Stimulated activated effector memory CD8-positive, alpha-beta T cell treated with anti-CD3 and anti-CD28 coated beads, Interleukin-12 subunit alpha, Interleukin-12 subunit beta, amount 100 ng/mL, for 72 hours (primary cell): Measurements from ENCODE around the gene CCBE1.
"Not testable (repeated sequence)": the region's sequence is repeated elsewhere in the genome, so short reads cannot be mapped to it uniquely, and the experiment has no call there.

Source experiments
- ATAC-seq: fragments of 150-1000 bp; cut with Tn5 transposase; 2 replicates; pipeline ENCODE4 v1.10.0; 2021
- DNase-seq, 2 donors: peaks; one replicate each; pipeline ENCODE4 v3.0.0; 2021 to 2022; ENCODE audit warnings: low spot score in 2 of 2
- H3K27ac Mint-ChIP-seq: one replicate; pipeline ENCODE4 v1.8.0; 2022; ENCODE audit warnings: mild to moderate bottlenecking, mixed read lengths
- H3K36me3 Mint-ChIP-seq: one replicate; pipeline ENCODE4 v1.8.0; 2022; ENCODE audit warnings: mild to moderate bottlenecking, mixed read lengths
- H3K4me1 Mint-ChIP-seq: one replicate; pipeline ENCODE4 v1.8.0; 2022; ENCODE audit warnings: mixed read lengths
- H3K4me3 Mint-ChIP-seq: one replicate; pipeline ENCODE4 v1.8.0; 2022; ENCODE audit warnings: mild to moderate bottlenecking, mixed read lengths
- H3K9me3 Mint-ChIP-seq: one replicate; pipeline ENCODE4 v1.8.0; 2022; ENCODE audit warnings: mixed read lengths

Gene CCBE1

DNA sequence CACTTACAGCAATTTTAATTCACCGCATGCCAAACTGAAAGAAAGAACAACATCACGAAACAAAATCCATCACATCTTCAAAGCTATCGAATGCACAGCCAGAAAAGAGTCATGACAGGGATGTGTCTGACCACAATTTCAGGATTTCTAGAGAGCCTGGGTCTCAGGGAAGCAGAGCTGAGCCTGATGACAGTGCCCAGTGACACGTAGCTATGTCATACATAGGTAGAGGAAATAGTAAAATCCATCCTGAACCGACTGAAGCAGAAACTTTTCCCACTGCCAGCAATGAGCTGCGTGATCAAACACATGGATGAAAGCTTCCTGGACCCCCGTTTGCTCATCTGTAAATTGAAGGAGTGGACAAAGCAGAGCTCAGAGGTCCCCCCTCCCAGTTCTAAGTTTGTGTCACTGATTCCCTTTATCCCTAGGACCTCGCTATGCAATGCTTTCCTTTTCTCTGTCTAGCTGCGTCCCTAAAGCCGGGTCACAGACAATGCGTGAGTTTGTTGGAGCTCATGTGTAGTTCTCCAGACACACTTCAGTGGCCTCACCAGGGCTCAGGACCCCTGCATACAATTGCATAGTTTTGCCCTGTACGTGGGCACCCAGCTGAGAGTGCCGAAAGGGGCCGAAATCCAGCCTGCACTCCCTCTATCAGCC, 37.6 kb downstream of the CCBE1 start:
- Mint-ChIP-seq H3K9me3 (peaks cover 2% of the 10 kb centered on the region), H3K4me1 (no peaks in the 10 kb centered on the region), H3K4me3 (no peak overlapping the region), H3K36me3 (no peaks in the 10 kb centered on the region), H3K27ac (no peak overlapping the region)
- ATAC-seq (no peak), DNase-seq (no peak)

DNA sequence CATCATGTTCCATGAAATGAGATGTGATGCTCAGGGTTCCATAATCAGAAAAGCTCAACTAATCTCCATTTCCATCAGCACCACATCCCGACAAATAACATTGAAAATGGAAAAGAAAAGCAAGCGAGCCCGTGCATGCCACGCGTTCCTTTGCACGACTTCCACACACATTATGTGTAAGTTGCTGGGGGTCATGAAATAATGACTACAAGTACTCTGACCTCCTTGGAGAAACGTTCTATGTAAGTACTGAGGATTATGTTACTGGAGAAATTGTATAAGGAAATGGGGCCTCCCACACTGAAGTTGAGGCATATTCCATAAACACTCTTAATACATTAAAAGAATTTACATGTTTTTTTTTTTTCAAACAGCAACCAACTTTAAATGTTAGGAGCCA, 38.3 kb downstream of the CCBE1 start:
- Mint-ChIP-seq H3K4me1 (no peaks in the 10 kb centered on the region), H3K27ac (no peak overlapping the region), H3K4me3 (no peak overlapping the region), H3K36me3 (no peaks in the 10 kb centered on the region), H3K9me3 (peaks cover 2% of the 10 kb centered on the region)
- no peak for DNase-seq
- ATAC-seq: no peak

GRCh38 chr18:59657012-59657411, 40.2 kb downstream of the CCBE1 start:
- H3K27ac Mint-ChIP-seq: no peak overlapping the region
- no peak for DNase-seq
- ATAC-seq: no peak
- no peaks in the 10 kb centered on the region for H3K9me3 Mint-ChIP-seq
- H3K4me1 Mint-ChIP-seq: no peaks in the 10 kb centered on the region
- H3K36me3 Mint-ChIP-seq: no peaks in the 10 kb centered on the region
- no peak overlapping the region for H3K4me3 Mint-ChIP-seq

GRCh38 chr18:59656373-59656887, 40.8 kb downstream of the CCBE1 start:
- no peaks in the 10 kb centered on the region for H3K4me1 Mint-ChIP-seq
- no peaks in the 10 kb centered on the region for H3K9me3 Mint-ChIP-seq
- ATAC-seq: no peak
- no peak overlapping the region for H3K4me3 Mint-ChIP-seq
- DNase-seq: no peak
- H3K27ac Mint-ChIP-seq: no peak overlapping the region
- no peaks in the 10 kb centered on the region for H3K36me3 Mint-ChIP-seq

- Mint-ChIP-seq H3K36me3 (no peaks in the 10 kb centered on the region), H3K4me3 (no peak overlapping the region), H3K4me1 (no peaks in the 10 kb centered on the region), H3K27ac (no peak overlapping the region), H3K9me3 (no peaks in the 10 kb centered on the region)
- ATAC-seq: no peak
- DNase-seq: no peak
These were observed 41.5 kb downstream of the CCBE1 start for GRCh38 chr18:59655676-59656075.

- no peak overlapping the region for H3K4me3 Mint-ChIP-seq
- no peak overlapping the region for H3K27ac Mint-ChIP-seq
- H3K36me3 Mint-ChIP-seq: no peaks in the 10 kb centered on the region
- ATAC-seq (no peak), DNase-seq (no peak)
- no peaks in the 10 kb centered on the region for H3K4me1 Mint-ChIP-seq
- H3K9me3 Mint-ChIP-seq: no peaks in the 10 kb centered on the region
These were observed 46.2 kb downstream of the CCBE1 start for GRCh38 chr18:59651071-59651470.

- no peaks in the 10 kb centered on the region for H3K9me3 Mint-ChIP-seq
These were observed 46.9 kb downstream of the CCBE1 start for GRCh38 chr18:59650266-59650820.

DNA sequence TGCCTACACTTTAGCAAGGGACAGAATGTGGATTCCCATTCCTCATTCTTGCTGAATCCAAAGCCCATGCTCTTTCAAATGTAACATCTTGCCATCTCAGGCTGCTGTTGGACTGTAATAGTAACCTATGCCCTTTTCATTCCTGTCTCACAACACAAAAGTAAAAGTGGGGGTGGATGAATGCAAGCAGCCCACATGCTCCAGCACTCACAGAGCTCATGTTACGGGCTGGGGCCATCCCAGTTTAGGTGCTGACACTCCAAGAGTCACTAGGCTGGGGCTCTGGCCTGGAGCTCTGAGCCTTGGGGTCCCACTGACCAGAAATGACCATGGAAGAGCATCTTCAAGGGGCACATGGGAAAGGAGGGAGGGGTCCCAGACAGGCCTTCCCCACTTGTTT, 47.6 kb downstream of the CCBE1 start:
- Mint-ChIP-seq H3K4me1 (no peaks in the 10 kb centered on the region), H3K27ac (no peak overlapping the region), H3K36me3 (no peaks in the 10 kb centered on the region), H3K4me3 (no peak overlapping the region), H3K9me3 (no peaks in the 10 kb centered on the region)
- ATAC-seq (no peak), DNase-seq (no peak)

More at GRCh38 chr18:59650266-59650820, 46.9 kb downstream of the CCBE1 start:
- H3K4me1 Mint-ChIP-seq: no peaks in the 10 kb centered on the region
- H3K4me3 Mint-ChIP-seq: no peak overlapping the region
- H3K36me3 Mint-ChIP-seq: no peaks in the 10 kb centered on the region
- DNase-seq (no peak), ATAC-seq (no peak)
- no peak overlapping the region for H3K27ac Mint-ChIP-seq

- H3K36me3 Mint-ChIP-seq, H3K4me3 Mint-ChIP-seq, H3K4me1 Mint-ChIP-seq, ATAC-seq, H3K27ac Mint-ChIP-seq, DNase-seq, H3K9me3 Mint-ChIP-seq: not testable (repeated sequence)
These were observed 48.8 kb downstream of the CCBE1 start for GRCh38 chr18:59648469-59648868.

GRCh38 chr18:59646963-59647307, 50.3 kb downstream of the CCBE1 start:
- Mint-ChIP-seq H3K4me3 (no peak overlapping the region), H3K4me1 (no peaks in the 10 kb centered on the region), H3K36me3 (no peaks in the 10 kb centered on the region), H3K9me3 (no peaks in the 10 kb centered on the region), H3K27ac (no peak overlapping the region)
- DNase-seq (no peak), ATAC-seq (no peak)

DNA sequence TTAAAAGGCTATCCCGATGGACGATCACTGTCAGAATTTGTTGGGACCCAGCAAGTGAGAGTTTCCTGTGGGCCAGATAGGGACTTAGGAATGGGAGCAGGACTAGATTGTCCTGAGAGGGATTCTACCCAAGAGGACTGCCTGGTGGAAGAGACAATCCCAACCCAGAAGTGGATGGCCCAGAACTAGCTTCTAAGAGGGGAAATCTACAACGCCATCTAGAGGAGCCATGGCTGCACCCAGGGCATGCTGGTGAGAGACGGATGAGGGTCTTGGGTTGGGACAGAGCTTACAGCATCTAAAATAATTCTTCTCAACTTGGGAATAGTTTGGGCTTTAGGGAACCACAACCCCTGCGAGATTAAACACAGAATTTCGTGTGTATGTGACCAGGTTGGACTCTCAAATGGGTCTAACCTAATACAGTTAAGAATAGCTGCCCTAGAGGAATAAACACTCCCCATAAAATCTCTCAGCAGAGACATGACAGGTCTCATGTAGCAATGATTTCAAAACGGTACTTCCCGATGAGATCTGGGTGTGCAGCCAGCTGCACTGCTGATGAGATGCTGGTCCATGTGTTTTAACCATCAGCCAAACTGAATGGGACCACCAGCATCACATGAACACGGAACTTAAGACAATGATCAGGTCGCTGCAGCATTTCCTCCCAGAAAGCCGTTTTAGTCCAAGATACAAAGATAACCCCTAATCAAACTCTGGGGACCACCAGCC, 50.8 kb downstream of the CCBE1 start:
- Mint-ChIP-seq H3K4me1 (no peaks in the 10 kb centered on the region), H3K36me3 (no peaks in the 10 kb centered on the region), H3K27ac (no peak overlapping the region), H3K9me3 (no peaks in the 10 kb centered on the region), H3K4me3 (no peak overlapping the region)
- DNase-seq (no peak), ATAC-seq (no peak)

DNA sequence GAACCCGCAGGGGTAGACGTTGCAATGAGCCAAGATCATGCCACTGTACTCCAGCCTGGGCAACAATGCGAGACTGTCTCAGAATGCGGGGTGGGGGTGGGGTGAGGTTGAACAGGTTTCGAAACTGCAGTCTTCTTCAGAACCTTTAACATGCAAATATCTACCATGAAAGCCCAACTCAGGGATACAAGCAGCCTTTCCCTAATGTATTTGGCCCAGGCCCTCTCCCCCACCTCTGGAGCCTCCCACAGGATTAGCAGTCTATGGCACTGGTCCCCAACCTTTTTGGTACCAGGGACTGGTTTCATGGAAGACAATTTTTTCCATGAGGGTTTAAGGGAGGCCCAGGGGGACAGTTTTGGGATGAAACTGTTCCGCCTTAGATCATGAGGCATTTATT, 53.5 kb downstream of the CCBE1 start:
- Mint-ChIP-seq H3K27ac (no peak overlapping the region), H3K36me3 (no peaks in the 10 kb centered on the region), H3K4me3 (no peak overlapping the region), H3K4me1 (no peaks in the 10 kb centered on the region), H3K9me3 (no peaks in the 10 kb centered on the region)
- no peak for DNase-seq
- ATAC-seq: no peak

- no peak overlapping the region for H3K4me3 Mint-ChIP-seq
- H3K36me3 Mint-ChIP-seq: no peaks in the 10 kb centered on the region
- H3K27ac Mint-ChIP-seq: no peak overlapping the region
- DNase-seq (no peak), ATAC-seq (no peak)
- H3K9me3 Mint-ChIP-seq: no peaks in the 10 kb centered on the region
- no peaks in the 10 kb centered on the region for H3K4me1 Mint-ChIP-seq
These were observed 56.5 kb downstream of the CCBE1 start for GRCh38 chr18:59640721-59641120.

DNA sequence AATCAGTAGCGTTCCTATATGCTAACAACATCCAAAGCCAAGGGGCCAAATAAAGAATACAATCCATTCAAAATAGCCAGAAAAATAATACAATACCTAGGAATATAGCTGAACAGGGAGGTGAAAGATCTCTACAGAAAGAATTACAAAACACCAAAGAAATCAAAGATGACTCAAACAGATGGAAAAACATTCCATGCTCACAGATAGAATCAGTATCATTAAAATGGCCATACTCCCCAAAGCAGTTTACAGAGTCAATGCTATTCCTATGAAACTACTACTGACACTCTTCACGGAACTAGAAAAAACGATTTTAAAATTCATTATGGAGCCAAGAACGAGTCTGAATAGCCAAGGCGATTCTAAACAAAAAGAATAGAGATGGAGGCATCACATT, 57.4 kb downstream of the CCBE1 start:
- Mint-ChIP-seq H3K27ac (no peak overlapping the region), H3K9me3 (no peaks in the 10 kb centered on the region), H3K4me1 (no peaks in the 10 kb centered on the region), H3K36me3 (no peaks in the 10 kb centered on the region), H3K4me3 (no peak overlapping the region)
- DNase-seq: no peak
- no peak for ATAC-seq

GRCh38 chr18:59639136-59639535, 58.1 kb downstream of the CCBE1 start:
- ATAC-seq (no peak), DNase-seq (no peak)
- Mint-ChIP-seq H3K4me1 (no peaks in the 10 kb centered on the region), H3K36me3 (no peaks in the 10 kb centered on the region), H3K4me3 (no peak overlapping the region), H3K9me3 (no peaks in the 10 kb centered on the region), H3K27ac (no peak overlapping the region)

DNA sequence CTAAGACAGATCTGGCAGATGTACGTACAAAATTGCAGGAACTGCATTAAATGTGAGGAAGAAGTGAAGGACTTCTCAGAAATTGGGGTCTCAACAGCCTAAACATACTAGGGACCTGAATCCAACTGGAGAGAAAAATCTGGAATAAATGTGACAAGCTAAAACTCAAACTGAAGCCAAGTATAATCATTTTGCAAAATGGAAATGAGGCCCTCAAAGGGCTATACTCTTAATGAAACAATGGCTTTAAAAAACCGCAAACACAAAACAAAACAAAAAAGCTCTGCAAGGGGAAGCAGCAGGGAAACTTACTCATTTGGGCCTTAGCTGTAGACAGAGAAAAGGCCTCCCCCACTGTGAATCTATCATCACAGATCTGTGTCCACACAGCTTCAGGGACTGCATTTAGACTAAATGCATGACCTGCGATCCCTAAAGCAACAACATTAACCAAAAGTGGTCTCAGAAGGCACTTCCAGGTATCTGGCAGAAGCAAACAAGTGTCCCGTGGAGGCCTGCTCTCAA, 63.2 kb downstream of the CCBE1 start:
- no peaks in the 10 kb centered on the region for H3K9me3 Mint-ChIP-seq
- H3K27ac Mint-ChIP-seq: no peak overlapping the region
- no peak overlapping the region for H3K4me3 Mint-ChIP-seq
- H3K36me3 Mint-ChIP-seq: no peaks in the 10 kb centered on the region
- DNase-seq (no peak), ATAC-seq (no peak)
- no peaks in the 10 kb centered on the region for H3K4me1 Mint-ChIP-seq
